HepG2 (cell line): Measurements from ENCODE around the gene MTIF2. TPM values are rescaled to one million over a fixed set of nuclear protein-coding genes. Genes with fewer than 3 reads are reported as not detected.

Source experiments
- AHR ChIP-seq: IDR thresholded peaks from 2 replicates; pipeline ENCODE4 v1.6.1; 2018; ENCODE audit warnings: missing genetic modification reagents, missing compliant biosample characterization
- KDM6A ChIP-seq: IDR thresholded peaks from 2 replicates; pipeline ENCODE4 v1.6.1; 2016; ENCODE audit warnings: low read depth
- KLF15 ChIP-seq: sonication (generic); formaldehyde crosslinking; IDR thresholded peaks from 2 replicates; pipeline ENCODE4 v1.8.1; 2023; ENCODE audit warnings: borderline replicate concordance, mild to moderate bottlenecking, inconsistent platforms, missing genetic modification reagents, mixed read lengths
- KLF16 ChIP-seq, 2 experiments: sonication (generic) in 1 of 2; formaldehyde crosslinking in 1 of 2; IDR thresholded peaks; 2 replicates each; pipeline versions ENCODE4 v1.6.1 to v1.8.0; 2016 to 2023; ENCODE audit warnings: missing genetic modification reagents in 2 of 2, missing compliant biosample characterization in 1 of 2
- LCORL ChIP-seq, 2 experiments: fragments of 450-650 bp in 1 of 2; sonication (generic) in 1 of 2; formaldehyde crosslinking in 1 of 2; IDR thresholded peaks; 2 replicates each; pipeline versions ENCODE4 v1.5.0 to v1.6.1; 2017 to 2020; ENCODE audit warnings: antibody characterized with exemption in 1 of 2, missing genetic modification reagents in 1 of 2
- SPEN ChIP-seq: sonication (generic); formaldehyde crosslinking; IDR thresholded peaks from 2 replicates; pipeline ENCODE4 v1.5.1; 2020; ENCODE audit warnings: low read depth, mild to moderate bottlenecking, missing genetic modification reagents
- TMF1 ChIP-seq: sonication (generic); formaldehyde crosslinking; IDR thresholded peaks from 2 replicates; pipeline ENCODE4 v1.8.1; 2022; ENCODE audit warnings: low read depth, missing genetic modification reagents
- WIZ ChIP-seq: sonication (generic); formaldehyde crosslinking; IDR thresholded peaks from 2 replicates; pipeline ENCODE4 v1.5.1; 2020; ENCODE audit warnings: mild to moderate bottlenecking, missing genetic modification reagents
- ZBTB8A ChIP-seq: sonication (generic); formaldehyde crosslinking; IDR thresholded peaks from 2 replicates; pipeline ENCODE4 v1.4.0; 2020; ENCODE audit warnings: mild to moderate bottlenecking, low read depth, missing genetic modification reagents, borderline replicate concordance
- ZKSCAN1 ChIP-seq: fragments of 150-350 bp; IDR thresholded peaks from 2 replicates; pipeline ENCODE4 v1.6.1; 2014; ENCODE audit warnings: low read length
- ZKSCAN8 ChIP-seq: IDR thresholded peaks from 2 replicates; pipeline ENCODE4 v1.6.1; 2016; ENCODE audit warnings: borderline replicate concordance, missing genetic modification reagents, missing compliant biosample characterization
- ZNF432 ChIP-seq: sonication (generic); formaldehyde crosslinking; IDR thresholded peaks from 2 replicates; pipeline ENCODE4 v1.5.0; 2020; ENCODE audit warnings: missing genetic modification reagents, mild to moderate bottlenecking, borderline replicate concordance
- ZNF781 ChIP-seq: sonication (generic); formaldehyde crosslinking; IDR thresholded peaks from 2 replicates; pipeline ENCODE4 v1.5.1; 2020; ENCODE audit warnings: borderline replicate concordance, mild to moderate bottlenecking, missing genetic modification reagents; ENCODE audit errors: not compliant biosample characterization
- ZNF790 ChIP-seq: sonication (generic); formaldehyde crosslinking; IDR thresholded peaks from 2 replicates; pipeline ENCODE4 v1.8.0; 2022; ENCODE audit warnings: missing genetic modification reagents, mild to moderate bottlenecking, borderline replicate concordance
- polyA plus RNA-seq, 8 experiments: library from polyadenylated mRNA; depleted of rRNA in 3 of 8; stranded (reverse) in 7 of 8; unstranded in 1 of 8; fragments of >200 nt; fragmentation: Illumina TruSeq in 4 of 8; extraction: Trizol in 4 of 8; gene quantifications; 2 replicates each; pipeline versions ENCODE4 v1.2.1 to v1.2.3, GENCODE V29; 2011 to 2016; ENCODE audit warnings: low read depth in 4 of 8, missing spikeins in 1 of 8, mixed read lengths in 1 of 8; ENCODE audit not compliant: insufficient read depth in 1 of 8
- total RNA-seq, 5 experiments: library from RNA; depleted of rRNA; stranded (reverse); fragments of >200 nt; fragmentation: Illumina TruSeq; extraction: Trizol; gene quantifications; 2 replicates each; pipeline ENCODE4 v1.2.3, GENCODE V29; 2016; ENCODE audit warnings: low read depth in 1 of 5
- TF ChIP-seq, protein P1 (sequence below): sonication (generic); formaldehyde crosslinking; IDR thresholded peaks from 2 replicates; pipeline ENCODE4 v1.4.0; 2020; ENCODE audit warnings: missing genetic modification reagents, mild to moderate bottlenecking, borderline replicate concordance
- TF ChIP-seq, protein P2 (sequence below): sonication (generic); formaldehyde crosslinking; IDR thresholded peaks from 2 replicates; pipeline ENCODE4 v1.4.0; 2020; ENCODE audit warnings: missing genetic modification reagents
- TF ChIP-seq, protein P3 (sequence below): sonication (generic); formaldehyde crosslinking; IDR thresholded peaks from 2 replicates; pipeline ENCODE4 v1.4.0; 2020; ENCODE audit warnings: mild to moderate bottlenecking, missing genetic modification reagents
- TF ChIP-seq, protein P4 (sequence below): sonication (generic); formaldehyde crosslinking; IDR thresholded peaks from 2 replicates; pipeline ENCODE4 v1.8.1; 2023; ENCODE audit warnings: mild to moderate bottlenecking, missing genetic modification reagents
- TF ChIP-seq, protein P5 (sequence below): sonication (generic); formaldehyde crosslinking; IDR thresholded peaks from 2 replicates; pipeline ENCODE4 v1.4.0; 2020; ENCODE audit warnings: mild to moderate bottlenecking, missing genetic modification reagents
- TF ChIP-seq, protein P6 (sequence below): sonication (generic); formaldehyde crosslinking; IDR thresholded peaks from 2 replicates; pipeline ENCODE4 v1.4.0; 2020; ENCODE audit warnings: missing genetic modification reagents

MTIF2 gene
- total and polyA plus RNA-seq, 2 of the 13 experiments (the other 11 are each of a cell fraction or from before 2014, with no cell fraction given) = 32.1 to 92.1 TPM

DNA sequence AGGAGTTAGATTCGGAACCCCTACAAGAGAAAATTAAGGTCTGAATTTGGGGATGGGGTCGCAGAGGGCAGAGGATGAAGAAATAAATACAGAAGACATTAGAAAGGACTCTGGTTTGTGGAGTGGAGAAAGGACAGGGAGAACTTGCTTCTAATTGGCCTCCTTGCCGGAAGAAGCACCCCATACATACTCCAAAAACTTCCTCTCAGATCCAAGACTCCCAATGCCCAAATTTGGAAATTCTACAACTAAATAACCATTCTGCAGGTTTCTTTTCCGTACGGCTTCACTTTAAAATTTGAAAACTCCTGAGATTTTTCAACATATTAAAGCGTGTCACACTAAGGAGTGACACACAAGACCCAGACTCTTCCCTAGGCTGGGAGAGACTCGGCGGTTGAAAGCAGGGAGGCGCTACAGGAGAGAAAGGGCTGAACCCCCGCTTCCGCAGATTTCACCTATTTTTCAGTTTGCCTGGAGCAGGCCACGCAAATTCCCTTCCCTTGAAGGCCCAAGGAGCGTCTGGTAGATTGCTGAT lies 37.4 kb downstream of the MTIF2 start (continued):
- TF ChIP-seq, protein P1, sequence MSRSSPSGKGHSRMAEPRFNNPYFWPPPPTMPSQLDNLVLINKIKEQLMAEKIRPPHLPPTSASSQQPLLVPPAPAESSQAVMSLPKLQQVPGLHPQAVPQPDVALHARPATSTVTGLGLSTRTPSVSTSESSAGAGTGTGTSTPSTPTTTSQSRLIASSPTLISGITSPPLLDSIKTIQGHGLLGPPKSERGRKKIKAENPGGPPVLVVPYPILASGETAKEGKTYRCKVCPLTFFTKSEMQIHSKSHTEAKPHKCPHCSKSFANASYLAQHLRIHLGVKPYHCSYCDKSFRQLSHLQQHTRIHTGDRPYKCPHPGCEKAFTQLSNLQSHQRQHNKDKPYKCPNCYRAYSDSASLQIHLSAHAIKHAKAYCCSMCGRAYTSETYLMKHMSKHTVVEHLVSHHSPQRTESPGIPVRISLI (CRISPR knock-in tag) = no peak
- TF ChIP-seq ZKSCAN1 (no peak), ZNF781 (CRISPR knock-in tag) (peak; percentile 90), SPEN (CRISPR knock-in tag) (no peak), ZKSCAN8 (no peak), ZNF432 (CRISPR knock-in tag) (no peak), ZBTB8A (CRISPR knock-in tag) (0 out of 2 replicates have a peak, but pooled peaks have one; percentile 12), ZNF790 (CRISPR knock-in tag) (no peak), TMF1 (CRISPR knock-in tag) (no peak), WIZ (CRISPR knock-in tag) (no peak), KDM6A (no peak), LCORL (IDR thresholded peaks at IDR 0.05) (no peak), LCORL (CRISPR knock-in tag; IDR thresholded peaks at IDR 0.05) (peak; percentile 68), KLF15 (0 out of 2 replicates have a peak, but pooled peaks have one; percentile 37), AHR (CRISPR knock-in tag) (no peak), KLF16 (CRISPR knock-in tag; IDR thresholded peaks at IDR 0.05) (no peak)
- TF ChIP-seq, protein P2, sequence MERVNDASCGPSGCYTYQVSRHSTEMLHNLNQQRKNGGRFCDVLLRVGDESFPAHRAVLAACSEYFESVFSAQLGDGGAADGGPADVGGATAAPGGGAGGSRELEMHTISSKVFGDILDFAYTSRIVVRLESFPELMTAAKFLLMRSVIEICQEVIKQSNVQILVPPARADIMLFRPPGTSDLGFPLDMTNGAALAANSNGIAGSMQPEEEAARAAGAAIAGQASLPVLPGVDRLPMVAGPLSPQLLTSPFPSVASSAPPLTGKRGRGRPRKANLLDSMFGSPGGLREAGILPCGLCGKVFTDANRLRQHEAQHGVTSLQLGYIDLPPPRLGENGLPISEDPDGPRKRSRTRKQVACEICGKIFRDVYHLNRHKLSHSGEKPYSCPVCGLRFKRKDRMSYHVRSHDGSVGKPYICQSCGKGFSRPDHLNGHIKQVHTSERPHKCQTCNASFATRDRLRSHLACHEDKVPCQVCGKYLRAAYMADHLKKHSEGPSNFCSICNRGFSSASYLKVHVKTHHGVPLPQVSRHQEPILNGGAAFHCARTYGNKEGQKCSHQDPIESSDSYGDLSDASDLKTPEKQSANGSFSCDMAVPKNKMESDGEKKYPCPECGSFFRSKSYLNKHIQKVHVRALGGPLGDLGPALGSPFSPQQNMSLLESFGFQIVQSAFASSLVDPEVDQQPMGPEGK (CRISPR knock-in tag) = no peak; the same call in 1 of the 2 replicates
- TF ChIP-seq, protein P3, sequence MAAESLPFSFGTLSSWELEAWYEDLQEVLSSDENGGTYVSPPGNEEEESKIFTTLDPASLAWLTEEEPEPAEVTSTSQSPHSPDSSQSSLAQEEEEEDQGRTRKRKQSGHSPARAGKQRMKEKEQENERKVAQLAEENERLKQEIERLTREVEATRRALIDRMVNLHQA (CRISPR knock-in tag) = no peak
- TF ChIP-seq, protein P4, sequence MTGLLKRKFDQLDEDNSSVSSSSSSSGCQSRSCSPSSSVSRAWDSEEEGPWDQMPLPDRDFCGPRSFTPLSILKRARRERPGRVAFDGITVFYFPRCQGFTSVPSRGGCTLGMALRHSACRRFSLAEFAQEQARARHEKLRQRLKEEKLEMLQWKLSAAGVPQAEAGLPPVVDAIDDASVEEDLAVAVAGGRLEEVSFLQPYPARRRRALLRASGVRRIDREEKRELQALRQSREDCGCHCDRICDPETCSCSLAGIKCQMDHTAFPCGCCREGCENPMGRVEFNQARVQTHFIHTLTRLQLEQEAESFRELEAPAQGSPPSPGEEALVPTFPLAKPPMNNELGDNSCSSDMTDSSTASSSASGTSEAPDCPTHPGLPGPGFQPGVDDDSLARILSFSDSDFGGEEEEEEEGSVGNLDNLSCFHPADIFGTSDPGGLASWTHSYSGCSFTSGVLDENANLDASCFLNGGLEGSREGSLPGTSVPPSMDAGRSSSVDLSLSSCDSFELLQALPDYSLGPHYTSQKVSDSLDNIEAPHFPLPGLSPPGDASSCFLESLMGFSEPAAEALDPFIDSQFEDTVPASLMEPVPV (CRISPR knock-in tag) = peak; percentile 54; the same call in 1 of the 2 replicates
- TF ChIP-seq, protein P5, sequence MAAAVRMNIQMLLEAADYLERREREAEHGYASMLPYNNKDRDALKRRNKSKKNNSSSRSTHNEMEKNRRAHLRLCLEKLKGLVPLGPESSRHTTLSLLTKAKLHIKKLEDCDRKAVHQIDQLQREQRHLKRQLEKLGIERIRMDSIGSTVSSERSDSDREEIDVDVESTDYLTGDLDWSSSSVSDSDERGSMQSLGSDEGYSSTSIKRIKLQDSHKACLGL (CRISPR knock-in tag) = 0 out of 2 replicates have a peak, but pooled peaks have one; percentile 37
- TF ChIP-seq, protein P6, sequence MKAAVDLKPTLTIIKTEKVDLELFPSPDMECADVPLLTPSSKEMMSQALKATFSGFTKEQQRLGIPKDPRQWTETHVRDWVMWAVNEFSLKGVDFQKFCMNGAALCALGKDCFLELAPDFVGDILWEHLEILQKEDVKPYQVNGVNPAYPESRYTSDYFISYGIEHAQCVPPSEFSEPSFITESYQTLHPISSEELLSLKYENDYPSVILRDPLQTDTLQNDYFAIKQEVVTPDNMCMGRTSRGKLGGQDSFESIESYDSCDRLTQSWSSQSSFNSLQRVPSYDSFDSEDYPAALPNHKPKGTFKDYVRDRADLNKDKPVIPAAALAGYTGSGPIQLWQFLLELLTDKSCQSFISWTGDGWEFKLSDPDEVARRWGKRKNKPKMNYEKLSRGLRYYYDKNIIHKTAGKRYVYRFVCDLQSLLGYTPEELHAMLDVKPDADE (CRISPR knock-in tag) = no peak
